Jurkat, Clone E6-1 (cell line): ENCODE measurements around the gene TOLLIP.

Source experiments
- DNase-seq: peaks from one replicate; pipeline ENCODE4 v3.0.0-alpha.2; 2011; ENCODE audit warnings: low read depth, low spot score
- H3K4me3 ChIP-seq: 2 replicates; pipeline ENCODE4 v1.5.1; 2011; ENCODE audit warnings: mild to moderate bottlenecking, low read length, control low read depth, moderate library complexity

Gene TOLLIP

GRCh38 chr11:1302041-1302460 is 7.4 kb downstream of the TOLLIP start:
- H3K4me3 ChIP-seq: no peak overlapping the region
- DNase-seq: no peak

GRCh38 chr11:1301220-1302000 is 8.0 kb downstream of the TOLLIP start:
- no peak overlapping the region for H3K4me3 ChIP-seq

GRCh38 chr11:1300569-1301187 is 8.8 kb downstream of the TOLLIP start:
- no peak overlapping the region for H3K4me3 ChIP-seq
- DNase-seq: no peak

More at GRCh38 chr11:1301220-1302000, 8.0 kb downstream of the TOLLIP start:
- DNase-seq: no peak

GRCh38 chr11:1300121-1300520 is 9.3 kb downstream of the TOLLIP start:
- DNase-seq: no peak
- no peak overlapping the region for H3K4me3 ChIP-seq

DNA sequence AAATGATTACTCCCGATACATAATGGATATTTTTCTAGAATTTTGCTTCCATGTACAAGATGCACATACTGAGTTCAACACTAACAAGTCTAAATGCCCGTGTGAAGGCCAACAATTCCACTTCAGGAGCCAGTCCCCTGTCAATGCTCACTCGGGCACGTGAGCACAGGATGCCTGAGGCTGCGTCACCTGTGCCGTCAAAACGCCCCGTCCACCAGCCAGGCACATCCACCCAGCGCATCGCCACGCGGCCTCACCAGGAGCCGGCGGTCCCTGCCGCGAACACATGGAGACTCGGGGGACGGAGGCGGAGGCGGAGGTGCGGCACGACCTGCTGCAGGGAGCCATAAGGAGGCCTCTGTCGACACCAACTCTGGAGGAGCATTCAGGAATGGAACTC is 9.8 kb downstream of the TOLLIP start:
- DNase-seq: no peak
- no peak overlapping the region for H3K4me3 ChIP-seq

DNA sequence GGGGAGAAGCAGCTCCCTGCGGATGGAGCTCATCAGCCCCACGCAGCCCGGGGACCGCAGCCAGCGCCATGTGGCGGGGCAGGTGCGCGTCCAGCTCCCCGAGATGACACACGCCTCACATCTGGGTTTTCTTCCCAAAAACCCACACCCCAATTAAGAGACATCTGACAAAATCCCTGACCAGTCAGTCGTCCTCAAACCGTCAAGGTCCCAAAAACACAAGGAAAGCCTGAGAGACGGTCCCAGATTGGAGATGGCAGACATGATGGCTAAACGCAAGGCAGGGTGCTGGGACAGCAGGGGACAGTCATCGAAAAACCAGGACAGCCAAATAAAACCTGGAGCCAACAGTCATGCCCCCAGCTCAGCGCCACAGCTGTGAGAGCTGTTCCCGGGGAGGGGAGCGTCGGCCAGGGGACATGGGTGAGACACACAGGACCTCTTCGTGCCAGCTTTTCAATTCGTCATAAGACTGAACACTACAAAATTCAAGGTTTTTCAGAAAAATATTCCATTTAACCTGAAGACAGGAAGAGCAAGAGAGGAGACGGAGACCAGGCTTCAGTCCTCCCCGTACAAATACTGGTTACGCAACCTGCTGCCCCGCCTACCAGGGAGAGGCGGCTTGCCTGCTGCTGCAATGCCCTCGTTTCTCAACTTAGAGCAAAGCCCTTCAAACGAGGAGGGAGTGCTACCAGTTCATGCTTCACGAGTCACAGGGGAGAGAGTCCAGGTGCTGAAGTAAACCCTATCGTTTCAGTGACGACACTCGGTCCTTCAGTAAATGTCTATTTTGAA is 10.5 kb downstream of the TOLLIP start:
- DNase-seq: no peak
- no peak overlapping the region for H3K4me3 ChIP-seq

DNA sequence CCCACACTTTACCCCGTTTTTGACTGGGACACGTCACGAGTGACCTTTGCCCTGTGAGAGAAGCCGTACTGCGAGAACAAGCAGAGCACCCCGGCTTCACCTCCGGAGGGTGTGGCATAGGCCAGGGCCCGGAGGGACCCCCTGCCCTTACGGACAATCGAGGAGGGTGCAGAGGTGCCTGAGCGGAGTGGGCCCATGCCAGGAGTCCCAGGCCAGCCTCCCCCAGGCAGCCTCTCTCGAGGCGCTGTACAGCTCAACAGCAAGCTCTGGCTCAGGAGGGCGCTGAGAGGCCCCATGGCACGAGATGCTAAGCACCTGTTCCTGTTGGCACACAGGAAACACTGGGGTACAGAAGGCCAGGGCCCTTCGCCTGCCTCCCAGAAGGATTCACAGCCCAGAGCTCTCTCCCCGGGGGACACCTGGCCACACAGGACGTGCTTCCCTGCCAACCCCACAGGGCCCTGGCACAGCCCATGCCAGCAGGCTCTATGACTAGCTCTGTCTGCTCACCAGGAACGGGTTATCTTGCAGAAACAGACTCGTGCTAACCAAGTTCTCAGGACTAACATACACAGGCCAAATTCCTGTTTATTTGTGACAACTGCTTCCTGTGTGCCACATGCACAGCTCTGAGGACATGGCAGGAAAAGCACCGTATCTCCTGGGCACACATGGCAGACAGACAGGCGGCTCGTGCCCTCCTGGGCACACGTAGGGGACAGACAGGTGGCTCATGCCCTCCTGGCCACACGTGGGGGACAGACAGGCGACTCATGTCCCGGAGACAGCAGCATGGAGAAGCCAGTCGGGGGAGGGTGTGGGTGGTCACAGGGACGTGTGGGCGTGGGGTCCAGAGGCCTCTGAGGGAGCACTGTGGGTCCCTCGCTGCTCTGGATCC is 11.6 kb downstream of the TOLLIP start:
- no peak overlapping the region for H3K4me3 ChIP-seq
- no peak for DNase-seq

GRCh38 chr11:1297011-1297575 is 12.3 kb downstream of the TOLLIP start:
- H3K4me3 ChIP-seq: no peak overlapping the region
- DNase-seq: no peak

DNA sequence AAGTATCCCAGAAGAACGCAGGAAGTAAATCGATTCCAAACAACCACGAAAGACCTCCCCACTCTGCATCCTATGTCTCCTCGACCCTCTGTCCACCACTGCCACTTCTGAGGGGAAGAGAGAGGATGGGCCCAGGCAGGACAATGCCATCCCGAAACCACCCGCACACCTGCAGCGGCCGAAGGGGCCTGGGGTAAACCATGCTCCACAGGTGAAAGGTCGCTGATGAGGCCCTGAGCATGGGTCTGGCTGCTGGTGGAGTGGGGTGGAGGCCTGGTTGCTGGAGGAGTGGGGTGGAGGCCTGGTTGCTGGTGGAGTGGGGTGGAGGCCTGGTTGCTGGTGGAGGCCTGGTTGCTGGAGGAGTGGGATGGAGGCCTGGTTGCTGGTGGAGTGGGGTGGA is 13.1 kb downstream of the TOLLIP start:
- DNase-seq: no peak
- H3K4me3 ChIP-seq: no peak overlapping the region

DNA sequence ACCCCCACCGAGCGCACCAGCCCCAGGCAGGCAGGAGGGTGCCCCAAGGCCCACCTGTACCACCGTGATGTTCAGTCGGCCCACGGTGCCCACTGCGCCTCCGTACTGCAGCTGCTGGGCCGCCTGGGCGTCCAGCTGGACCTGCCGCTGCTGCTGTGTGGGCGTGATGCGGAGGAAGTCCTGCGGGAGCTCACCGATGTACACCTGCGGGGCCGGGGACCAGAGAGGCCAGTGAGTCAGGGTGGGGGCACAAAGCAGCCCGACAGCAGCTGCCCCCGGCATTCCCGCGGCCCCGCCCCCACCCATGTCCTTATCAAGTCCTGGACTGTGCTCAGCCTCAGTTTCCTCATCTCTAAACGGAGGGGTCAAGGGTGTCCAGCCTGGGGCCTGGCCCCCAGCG is 13.8 kb downstream of the TOLLIP start:
- H3K4me3 ChIP-seq: no peak overlapping the region
- no peak for DNase-seq

GRCh38 chr11:1295086-1295485 is 14.3 kb downstream of the TOLLIP start:
- no peak overlapping the region for H3K4me3 ChIP-seq
- no peak for DNase-seq

DNA sequence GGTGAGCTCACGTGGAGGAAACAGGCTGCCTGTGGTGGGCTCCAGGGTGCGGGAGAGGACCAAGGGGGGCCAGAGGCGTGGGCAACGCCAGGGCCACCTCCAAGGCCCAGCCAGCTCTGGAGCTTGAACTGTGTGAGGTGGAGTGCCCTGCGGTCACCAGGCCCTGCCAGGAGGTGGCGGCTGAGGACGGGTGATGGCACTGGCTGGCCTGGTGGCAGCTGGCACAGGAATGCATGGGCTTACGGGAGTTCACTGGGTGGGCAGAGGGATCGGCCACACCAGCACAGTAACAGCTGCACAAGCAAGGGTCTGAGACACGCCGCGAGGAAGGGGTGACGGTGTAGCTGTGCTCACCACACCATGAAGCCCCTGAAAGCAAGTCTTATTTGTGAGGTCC is 15.8 kb downstream of the TOLLIP start:
- no peak for DNase-seq
- H3K4me3 ChIP-seq: no peak overlapping the region

DNA sequence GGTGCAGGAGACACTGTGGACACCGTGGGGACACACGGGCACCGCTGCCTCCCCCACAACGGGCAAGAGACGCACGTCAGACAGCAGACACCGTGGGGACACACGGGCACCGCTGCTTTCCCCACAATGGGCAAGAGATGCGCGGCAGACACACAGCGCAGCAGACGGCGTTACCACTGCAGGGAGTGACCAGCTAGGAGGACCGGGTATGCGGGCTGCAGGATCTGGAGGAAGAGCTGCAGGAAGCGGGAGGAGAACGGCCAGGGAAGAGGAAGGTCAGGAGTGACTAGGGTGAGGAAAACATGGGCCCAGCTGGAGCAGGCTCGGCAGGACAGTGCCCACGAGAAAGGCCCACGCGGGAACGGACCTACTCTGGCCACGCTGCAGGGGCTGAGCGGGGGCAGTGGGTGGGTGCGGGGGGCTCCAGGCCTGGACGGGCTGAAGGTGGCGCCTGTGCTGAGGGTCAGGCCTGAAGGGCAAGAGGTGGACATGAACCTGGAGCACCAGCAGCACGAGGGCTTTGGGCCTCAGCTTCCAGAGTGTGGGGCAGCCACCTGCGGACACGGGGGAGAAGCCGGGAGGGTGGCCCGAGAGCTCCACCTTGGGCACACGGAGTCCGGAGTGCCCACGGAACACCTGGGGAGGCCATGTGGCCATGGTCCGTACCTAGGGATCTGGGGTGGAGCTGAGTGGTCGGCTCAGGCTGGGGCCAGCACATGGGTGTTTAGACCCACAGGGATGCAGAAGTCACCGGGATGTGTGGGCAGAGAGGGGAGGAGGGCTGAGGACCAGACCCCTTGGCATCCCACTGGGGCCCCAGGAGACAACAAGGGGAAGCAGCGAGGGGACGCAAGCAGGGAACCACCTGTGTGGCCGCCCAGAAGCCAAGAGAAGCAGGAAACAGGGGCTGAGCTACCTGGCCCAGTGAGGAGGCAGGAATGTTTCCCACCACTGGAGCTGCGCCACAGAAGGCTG is 16.5 kb downstream of the TOLLIP start:
- no peak for DNase-seq
- no peak overlapping the region for H3K4me3 ChIP-seq

DNA sequence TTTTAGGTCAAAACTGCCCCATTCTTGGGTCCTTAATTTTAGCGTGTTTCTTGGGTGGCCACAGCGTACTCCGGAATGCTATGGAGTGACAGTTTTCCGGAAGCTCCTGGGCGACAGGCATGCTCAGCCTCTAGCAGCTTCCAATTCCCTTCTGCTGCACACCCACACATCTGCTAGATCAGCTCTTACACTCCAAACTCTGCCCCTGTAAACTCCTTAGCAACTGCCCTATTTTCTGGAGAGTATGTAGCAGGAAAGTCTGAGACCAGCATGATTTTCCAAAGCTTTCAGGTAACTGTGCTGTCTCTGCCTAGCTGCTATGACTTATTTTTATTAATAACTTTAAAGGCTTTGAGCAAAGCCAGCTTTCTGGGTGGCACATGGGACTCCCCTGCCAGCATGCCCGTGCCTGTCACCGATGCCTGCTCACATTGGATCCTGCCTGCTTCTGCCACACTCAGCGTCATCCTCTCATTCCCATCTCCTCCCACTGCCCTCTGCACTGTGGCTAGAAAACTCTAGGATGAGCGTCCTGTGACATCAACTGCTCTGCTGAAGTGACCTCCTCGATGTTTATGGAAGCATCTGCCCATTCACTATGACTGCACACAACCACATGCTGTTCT is 17.3 kb downstream of the TOLLIP start:
- H3K4me3 ChIP-seq: no peak overlapping the region
- no peak for DNase-seq

DNA sequence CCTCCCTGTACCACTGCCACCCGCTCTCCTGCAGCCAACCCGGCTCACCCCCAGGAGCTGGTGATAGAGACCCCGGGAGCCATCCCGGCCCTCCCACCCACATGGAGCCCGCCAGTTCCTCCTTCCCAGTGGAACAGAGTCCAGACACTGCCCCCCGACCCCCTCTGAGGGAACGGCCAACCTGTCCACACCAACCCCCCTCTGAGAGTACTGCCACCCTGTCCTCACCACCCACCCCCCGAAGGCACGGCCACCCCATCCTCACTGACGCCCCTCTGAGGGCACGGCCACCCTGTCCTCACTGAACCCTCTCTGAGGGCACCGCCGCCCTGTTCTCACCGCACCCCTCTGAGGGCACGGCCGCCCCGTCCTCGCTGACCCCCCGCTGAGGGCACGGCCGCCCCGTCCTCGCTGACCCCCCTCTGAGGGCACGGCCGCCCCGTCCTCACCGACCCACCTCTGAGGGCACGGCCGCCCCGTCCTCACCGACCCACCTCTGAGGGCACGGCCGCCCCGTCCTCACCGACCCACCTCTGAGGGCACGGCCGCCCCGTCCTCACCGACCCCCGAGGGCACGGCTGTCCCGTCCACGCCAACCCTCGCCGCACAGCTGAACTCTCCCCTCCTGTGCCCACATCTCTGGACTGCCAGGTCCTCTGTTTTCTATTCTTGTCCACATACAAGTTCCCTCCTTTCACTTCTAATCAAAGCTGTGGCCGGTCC is 18.0 kb downstream of the TOLLIP start:
- no peak overlapping the region for H3K4me3 ChIP-seq
- no peak for DNase-seq

- no peak for DNase-seq
- no peak overlapping the region for H3K4me3 ChIP-seq
Observed at GRCh38 chr11:1290052-1291040, 19.1 kb downstream of the TOLLIP start.
